T-cell (primary cell): ENCODE results near the gene STARD4. TPM values are rescaled to one million over a fixed set of nuclear protein-coding genes. Genes with fewer than 3 reads are reported as not detected.
A peak's percentile ranks its signal among the peaks of the same experiment; 100 is the strongest.

Experiments used
- ATAC-seq, 4 experiments: fragments of 200-7000 bp in 3 of 4; fragments of 150-1000 bp in 1 of 4; cut with Tn5 transposase; replicated peaks in 1 of 4; 1 replicate in 3 of 4; 2 replicates in 1 of 4; pipeline ENCODE4 v1.10.0; 2021; ENCODE audit warnings: moderate library complexity in 3 of 4, mild to moderate bottlenecking in 2 of 4, moderate number of reproducible peaks in 1 of 4
- CTCF ChIA-PET, 2 donors: fragments of 300-600 bp; sonication (Branson Sonifier 250); formaldehyde crosslinking; loops; one replicate each; lab custom pipeline; 2022; ENCODE audit warnings: antibody characterized with exemption in 2 of 2; lab: Charles Lee
- POLR2A ChIA-PET, 2 donors: fragments of 300-600 bp; sonication (Branson Sonifier 250); formaldehyde crosslinking; loops; one replicate each; lab custom pipeline; 2022; ENCODE audit warnings: antibody characterized with exemption in 2 of 2; lab: Charles Lee
- DNase-seq, 35 experiments: peaks; one replicate each; pipeline versions ENCODE4 v3.0.0 to v3.0.0-alpha.2; 2013 to 2023
- H3K27ac ChIP-seq: one replicate; pipeline ENCODE4 v1.5.1; 2013; ENCODE audit warnings: low read length
- H3K27me3 ChIP-seq, 2 experiments: replicated peaks in 1 of 2; 1 replicate in 1 of 2; 2 replicates in 1 of 2; pipeline versions ENCODE4 v1.6.1 to v1.7.0; 2013; ENCODE audit warnings: low read length in 1 of 2, mixed read lengths in 1 of 2; ENCODE audit not compliant: control insufficient read depth in 2 of 2, insufficient read depth in 2 of 2; ENCODE audit errors: extremely low read depth in 1 of 2
- H3K36me3 ChIP-seq, 2 donors: 1 replicate in 1 of 2; 2 replicates in 1 of 2; pipeline versions ENCODE4 v1.6.1 to v1.7.0; 2013; ENCODE audit warnings: low read length in 1 of 2; ENCODE audit not compliant: control insufficient read depth in 2 of 2, insufficient read depth in 1 of 2; ENCODE audit errors: extremely low read depth in 1 of 2
- H3K4me1 ChIP-seq, 2 experiments: 1 replicate in 1 of 2; 2 replicates in 1 of 2; pipeline versions ENCODE4 v1.6.1 to v1.7.0; 2013; ENCODE audit warnings: low read length in 2 of 2, mixed read lengths in 1 of 2; ENCODE audit not compliant: insufficient read depth in 2 of 2, control insufficient read depth in 1 of 2; ENCODE audit errors: extremely low read depth in 1 of 2
- H3K4me3 ChIP-seq, 2 donors: 1 replicate in 1 of 2; 2 replicates in 1 of 2; pipeline versions ENCODE4 v1.5.1 to v1.7.0; 2013; ENCODE audit warnings: mild to moderate bottlenecking in 2 of 2, low read length in 1 of 2, moderate library complexity in 1 of 2; ENCODE audit not compliant: control insufficient read depth in 1 of 2; ENCODE audit errors: extremely low read depth in 1 of 2
- H3K9me3 ChIP-seq: 2 replicates; pipeline ENCODE4 v1.7.0; 2013
- H3K27ac Mint-ChIP-seq, 2 donors: one replicate each; pipeline ENCODE4 v1.8.0; 2020 to 2021; ENCODE audit warnings: mild to moderate bottlenecking in 2 of 2, mixed read lengths in 2 of 2
- H3K27me3 Mint-ChIP-seq, 2 donors: one replicate each; pipeline ENCODE4 v1.8.0; 2021 to 2022; ENCODE audit warnings: mixed read lengths in 2 of 2
- H3K36me3 Mint-ChIP-seq: one replicate; pipeline ENCODE4 v1.8.0; 2021; ENCODE audit warnings: mixed read lengths
- H3K4me1 Mint-ChIP-seq, 3 donors: one replicate each; pipeline ENCODE4 v1.8.0; 2020 to 2022; ENCODE audit warnings: mixed read lengths in 3 of 3, mild to moderate bottlenecking in 1 of 3
- H3K4me3 Mint-ChIP-seq, 3 donors: one replicate each; pipeline ENCODE4 v1.8.0; 2020 to 2022; ENCODE audit warnings: mild to moderate bottlenecking in 3 of 3, mixed read lengths in 3 of 3, moderate library complexity in 3 of 3
- H3K9me3 Mint-ChIP-seq, 3 donors: one replicate each; pipeline ENCODE4 v1.8.0; 2020 to 2022; ENCODE audit warnings: mixed read lengths in 3 of 3
- WGBS: methylation state at CpG from one replicate; pipeline ENCODE4 v1.1.5; 2013; ENCODE audit warnings: missing lambda C conversion rate; ENCODE audit not compliant: insufficient coverage; 5-methylcytosine and 5-hydroxymethylcytosine counted together
- total RNA-seq, 35 experiments: library from RNA in 6 of 35; stranded (reverse) in 6 of 35; fragments of 120-200 nt in 1 of 35; gene quantifications; one replicate each; pipeline versions ENCODE4 v1.2.1 to v1.2.4 and lab custom pipeline; 2013 to 2026

STARD4 gene
- total RNA-seq, 5 donors from 2014 or later (not counting 1 experiment from before 2014, with no cell fraction given), result 10.2 to 16.5 (median 12.0) TPM

- ChIA-PET POLR2A (no interaction called here), CTCF (interaction anchor here in 1 of 2 donors (0.9 to 1.1 kb wide), 2 partner anchors 31 to 592 kb away, joined by 3 to 5 read pairs; no protein-coding TSS in a partner anchor)
- DNase-seq (no peak), ATAC-seq (no peak)
- no peaks in the 10 kb centered on the region for H3K9me3 ChIP-seq
- peaks cover 0 to 8% of the 10 kb centered on the region in 2 experiments for H3K4me1 ChIP-seq
- no peak overlapping the region for H3K27ac ChIP-seq
- Mint-ChIP-seq H3K27ac (no peak overlapping the region), H3K27me3 (peaks cover 0 to 4% of the 10 kb centered on the region in 2 donors), H3K36me3 (no peaks in the 10 kb centered on the region), H3K4me1 (peaks cover 14 to 19% (median 18%) of the 10 kb centered on the region in 3 donors), H3K4me3 (no peak overlapping the region), H3K9me3 (no peaks in the 10 kb centered on the region)
- H3K27me3 ChIP-seq, result no peaks in the 10 kb centered on the region
- no peaks in the 10 kb centered on the region for H3K36me3 ChIP-seq
- 50% methylated on average over 1 of the region's 1 CpG for WGBS
- no peak overlapping the region for H3K4me3 ChIP-seq
These were observed 41.5 kb upstream of the STARD4 start for GRCh38 chr5:111553868-111554267.

GRCh38 chr5:111552896-111553295 is 40.6 kb upstream of the STARD4 start:
- Mint-ChIP-seq H3K27me3 (peaks cover 0 to 4% of the 10 kb centered on the region in 2 donors), H3K4me1 (peaks cover 14 to 19% (median 18%) of the 10 kb centered on the region in 3 donors), H3K9me3 (no peaks in the 10 kb centered on the region), H3K36me3 (no peaks in the 10 kb centered on the region), H3K27ac (no peak overlapping the region), H3K4me3 (no peak overlapping the region)
- no peak for DNase-seq
- no peaks in the 10 kb centered on the region for H3K9me3 ChIP-seq
- no peak overlapping the region for H3K27ac ChIP-seq
- H3K27me3 ChIP-seq, result no peaks in the 10 kb centered on the region
- peaks cover 0 to 8% of the 10 kb centered on the region in 2 experiments for H3K4me1 ChIP-seq
- ATAC-seq, result no peak
- ChIA-PET CTCF (interaction anchor here (0.9 to 1.5 kb wide), 3 partner anchors 10 to 593 kb away, joined by 3 to 5 read pairs (median 4); no protein-coding TSS in a partner anchor), POLR2A (no interaction called here)
- no peak overlapping the region for H3K4me3 ChIP-seq
- no peaks in the 10 kb centered on the region for H3K36me3 ChIP-seq
- 100% methylated on average over 1 of the region's 1 CpG for WGBS

- H3K27ac Mint-ChIP-seq, result no peak overlapping the region
- H3K9me3 ChIP-seq, result no peaks in the 10 kb centered on the region
- no peaks in the 10 kb centered on the region for H3K36me3 Mint-ChIP-seq
- no peaks in the 10 kb centered on the region for H3K36me3 ChIP-seq
- H3K27me3 Mint-ChIP-seq, result peaks cover 0 to 4% of the 10 kb centered on the region in 2 donors
- ChIA-PET CTCF (interaction anchor here (1.0 to 1.5 kb wide), 3 partner anchors 10 to 594 kb away, joined by 3 to 4 read pairs (median 3); no protein-coding TSS in a partner anchor), POLR2A (no interaction called here)
- peaks cover 0 to 8% of the 10 kb centered on the region in 2 experiments for H3K4me1 ChIP-seq
- no CpG with 5 or more reads among the region's 2 CpGs for WGBS
- no peak overlapping the region for H3K4me3 Mint-ChIP-seq
- H3K4me1 Mint-ChIP-seq, result peaks cover 14 to 19% (median 18%) of the 10 kb centered on the region in 3 donors
- no peaks in the 10 kb centered on the region for H3K9me3 Mint-ChIP-seq
- H3K4me3 ChIP-seq, result no peak overlapping the region
- no peaks in the 10 kb centered on the region for H3K27me3 ChIP-seq
- H3K27ac ChIP-seq, result no peak overlapping the region
- no peak for ATAC-seq
- no peak for DNase-seq
These were observed 40.2 kb upstream of the STARD4 start for GRCh38 chr5:111552492-111552891.

GRCh38 chr5:111551569-111552275 is 39.4 kb upstream of the STARD4 start:
- Histone ChIP-seq H3K9me3 (no peaks in the 10 kb centered on the region), H3K4me1 (peaks cover 0 to 8% of the 10 kb centered on the region in 2 experiments), H3K36me3 (no peaks in the 10 kb centered on the region), H3K27me3 (no peaks in the 10 kb centered on the region), H3K27ac (no peak overlapping the region), H3K4me3 (no peak overlapping the region)
- WGBS, result 54% methylated on average over 3 of the region's 7 CpGs
- ChIA-PET POLR2A (no interaction called here), CTCF (interaction anchor here (0.8 to 2.0 kb wide), 6 partner anchors 9 to 595 kb away, joined by 3 to 22 read pairs (median 4); no protein-coding TSS in a partner anchor)
- ATAC-seq, result no peak
- Mint-ChIP-seq H3K36me3 (no peaks in the 10 kb centered on the region), H3K27me3 (peaks cover 3 to 5% of the 10 kb centered on the region in 2 donors), H3K9me3 (no peaks in the 10 kb centered on the region), H3K4me3 (no peak overlapping the region), H3K4me1 (peaks cover 14 to 19% (median 18%) of the 10 kb centered on the region in 3 donors), H3K27ac (peak overlapping the region in 1 of 2 donors; percentile 4)
- no peak for DNase-seq

- no peak for DNase-seq
- H3K4me1 Mint-ChIP-seq, result peaks cover 14 to 19% (median 18%) of the 10 kb centered on the region in 3 donors
These were observed 38.8 kb upstream of the STARD4 start for GRCh38 chr5:111551161-111551560.

GRCh38 chr5:111550282-111551020 is 38.1 kb upstream of the STARD4 start:
- H3K4me1 Mint-ChIP-seq, result peaks cover 14 to 19% (median 18%) of the 10 kb centered on the region in 3 donors
- no peak overlapping the region for H3K27ac ChIP-seq
- H3K4me3 Mint-ChIP-seq, result no peak overlapping the region
- no peaks in the 10 kb centered on the region for H3K9me3 Mint-ChIP-seq
- WGBS, result 71% methylated on average over 4 of the region's 8 CpGs
- ChIA-PET CTCF (interaction anchor here (0.5 to 2.0 kb wide), 19 partner anchors 8 to 615 kb away, joined by 3 to 22 read pairs (median 4); partner anchors contain the start of gene STARD4 (in 1 of the 2)), POLR2A (no interaction called here)
- no peaks in the 10 kb centered on the region for H3K27me3 ChIP-seq
- peak in 34 of 35 experiments; percentile 22 to 80 (median 48) for DNase-seq
- H3K4me1 ChIP-seq, result peaks cover 0 to 8% of the 10 kb centered on the region in 2 experiments
- peaks cover 3 to 5% of the 10 kb centered on the region in 2 donors for H3K27me3 Mint-ChIP-seq
- H3K36me3 Mint-ChIP-seq, result no peaks in the 10 kb centered on the region
- no peak overlapping the region for H3K27ac Mint-ChIP-seq
- H3K9me3 ChIP-seq, result no peaks in the 10 kb centered on the region
- H3K4me3 ChIP-seq, result no peak overlapping the region
- no peaks in the 10 kb centered on the region for H3K36me3 ChIP-seq
- peak; percentile 83 to 95 (median 85) for ATAC-seq

More at GRCh38 chr5:111551161-111551560, 38.8 kb upstream of the STARD4 start:
- WGBS, result no CpG with 5 or more reads among the region's 1 CpG
- peaks cover 0 to 8% of the 10 kb centered on the region in 2 experiments for H3K4me1 ChIP-seq
- Mint-ChIP-seq H3K27ac (no peak overlapping the region), H3K27me3 (peaks cover 3 to 5% of the 10 kb centered on the region in 2 donors), H3K4me3 (no peak overlapping the region), H3K9me3 (no peaks in the 10 kb centered on the region), H3K36me3 (no peaks in the 10 kb centered on the region)
- no peak for ATAC-seq
- ChIA-PET POLR2A (no interaction called here), CTCF (interaction anchor here (0.5 to 2.0 kb wide), 18 partner anchors 9 to 614 kb away, joined by 3 to 22 read pairs (median 4); partner anchors contain the start of gene STARD4 (in 1 of the 2))
- no peaks in the 10 kb centered on the region for H3K27me3 ChIP-seq
- no peaks in the 10 kb centered on the region for H3K36me3 ChIP-seq
- H3K9me3 ChIP-seq, result no peaks in the 10 kb centered on the region
- H3K27ac ChIP-seq, result no peak overlapping the region
- H3K4me3 ChIP-seq, result no peak overlapping the region
